Prostate gland (tissue), 2 donors: ENCODE measurements around the gene SIRT5. TPM values are rescaled to one million over a fixed set of nuclear protein-coding genes. Genes with fewer than 3 reads are reported as not detected.

Source experiments
- DNase-seq: peaks from one replicate; pipeline ENCODE4 v3.0.0-alpha.2; 2019; ENCODE audit warnings: low spot score
- H3K27ac ChIP-seq, 2 donors: fragments of 200-600 bp; sonication (generic); 2 replicates each; pipeline ENCODE4 v1.5.1; 2017 to 2019
- H3K27me3 ChIP-seq: fragments of 200-600 bp; sonication (generic); replicated peaks from 2 replicates; pipeline ENCODE4 v1.5.1; 2019; ENCODE audit not compliant: insufficient read depth
- H3K36me3 ChIP-seq, 2 donors: fragments of 200-600 bp; sonication (generic); 1 replicate in 1 of 2; 2 replicates in 1 of 2; pipeline versions ENCODE4 v1.5.1 to v1.8.1; 2017 to 2019
- H3K4me1 ChIP-seq: fragments of 200-600 bp; sonication (generic); replicated peaks from 2 replicates; pipeline ENCODE4 v1.5.1; 2019
- H3K4me3 ChIP-seq, 2 donors: fragments of 200-600 bp; sonication (generic); 2 replicates each; pipeline ENCODE4 v1.5.1; 2017 to 2019
- H3K9me3 ChIP-seq: fragments of 200-600 bp; sonication (generic); 2 replicates; pipeline ENCODE4 v1.5.1; 2017
- CTCF ChIP-seq, 4 experiments: fragments of 200-600 bp in 2 of 4; fragments of 450-650 bp in 2 of 4; sonication (generic) in 2 of 4; IDR thresholded peaks; 1 replicate in 3 of 4; 2 replicates in 1 of 4; pipeline ENCODE4 v1.5.1; 2016 to 2019; ENCODE audit warnings: antibody characterized with exemption in 4 of 4, mild to moderate bottlenecking in 2 of 4, moderate library complexity in 2 of 4
- POLR2A ChIP-seq: fragments of 450-650 bp; IDR thresholded peaks from one replicate; pipeline ENCODE4 v1.6.1; 2016; ENCODE audit warnings: antibody characterized with exemption, mild to moderate bottlenecking
- POLR2AphosphoS5 ChIP-seq: sonication (generic); formaldehyde crosslinking; IDR thresholded peaks from one replicate; pipeline ENCODE4 v1.6.1; 2017; ENCODE audit warnings: antibody characterized with exemption
- WGBS: methylation state at CpG from one replicate; pipeline ENCODE4 v1.1.5; 2018; 5-methylcytosine and 5-hydroxymethylcytosine counted together
- intact Hi-C: fragments of 100-400 bp; cut with DNase I; formaldehyde crosslinking; loops from one replicate; pipeline ENCODE4 v1.14.2; 2022
- total RNA-seq, 2 donors: library from RNA; depleted of rRNA; stranded (reverse); fragments of >200 nt; gene quantifications; one replicate each; pipeline ENCODE4 v1.1.0, GENCODE V29; 2016

SIRT5 gene
- total RNA-seq, 2 donors from 2014 or later: 9.1 to 11.5 TPM

GRCh38 chr6:13539572-13539971 lies 34.8 kb upstream of the SIRT5 start:
- TF ChIP-seq POLR2A (no peak), POLR2AphosphoS5 (no peak), CTCF (IDR thresholded peaks at IDR 0.05) (no peak)
- intact Hi-C loops: loop anchor here (2.0 to 10.0 kb wide), 2 partner anchors 55 to 203 kb away; partner anchors contain the start of gene GFOD1
- no peaks in the 10 kb centered on the region for H3K9me3 ChIP-seq
- no peaks in the 10 kb centered on the region for H3K27me3 ChIP-seq
- no peak overlapping the region for H3K4me3 ChIP-seq
- H3K36me3 ChIP-seq: no peaks in the 10 kb centered on the region
- H3K27ac ChIP-seq: no peak overlapping the region
- DNase-seq: no peak
- WGBS: 94% methylated on average over 1 of the region's 1 CpG
- no peaks in the 10 kb centered on the region for H3K4me1 ChIP-seq

GRCh38 chr6:13541496-13541895 lies 32.9 kb upstream of the SIRT5 start:
- Histone ChIP-seq H3K9me3 (no peaks in the 10 kb centered on the region), H3K27ac (no peak overlapping the region), H3K4me1 (no peaks in the 10 kb centered on the region), H3K36me3 (no peaks in the 10 kb centered on the region), H3K27me3 (no peaks in the 10 kb centered on the region), H3K4me3 (no peak overlapping the region)
- no peak for TF ChIP-seq POLR2A
- TF ChIP-seq POLR2AphosphoS5: no peak
- no peak for TF ChIP-seq CTCF (IDR thresholded peaks at IDR 0.05)
- intact Hi-C loops: no loop called here
- 96% methylated on average over 35 of the region's 35 CpGs for WGBS
- DNase-seq: no peak

GRCh38 chr6:13544454-13545186 lies 29.8 kb upstream of the SIRT5 start:
- TF ChIP-seq CTCF (IDR thresholded peaks at IDR 0.05): no peak
- no peak overlapping the region for H3K4me3 ChIP-seq
- 79% methylated on average over 11 of the region's 11 CpGs for WGBS
- H3K9me3 ChIP-seq: no peaks in the 10 kb centered on the region
- no peaks in the 10 kb centered on the region for H3K27me3 ChIP-seq
- no peaks in the 10 kb centered on the region for H3K36me3 ChIP-seq
- H3K4me1 ChIP-seq: no peaks in the 10 kb centered on the region
- no peak overlapping the region for H3K27ac ChIP-seq
- intact Hi-C loops: no loop called here
- DNase-seq: no peak

GRCh38 chr6:13545885-13546284 lies 28.5 kb upstream of the SIRT5 start:
- H3K36me3 ChIP-seq: no peaks in the 10 kb centered on the region
- intact Hi-C loops: no loop called here
- H3K27ac ChIP-seq: no peak overlapping the region
- no peaks in the 10 kb centered on the region for H3K4me1 ChIP-seq
- DNase-seq: no peak
- TF ChIP-seq POLR2A (no peak), POLR2AphosphoS5 (no peak)
- H3K4me3 ChIP-seq: no peak overlapping the region
- no peaks in the 10 kb centered on the region for H3K9me3 ChIP-seq
- H3K27me3 ChIP-seq: no peaks in the 10 kb centered on the region

- TF ChIP-seq POLR2AphosphoS5 (no peak), CTCF (IDR thresholded peaks at IDR 0.05) (no peak), POLR2A (no peak)
- intact Hi-C loops: no loop called here
- WGBS: 77% methylated on average over 4 of the region's 4 CpGs
- no peaks in the 10 kb centered on the region for H3K27me3 ChIP-seq
- no peaks in the 10 kb centered on the region for H3K9me3 ChIP-seq
- no peaks in the 10 kb centered on the region for H3K4me1 ChIP-seq
- H3K4me3 ChIP-seq: no peak overlapping the region
- no peak for DNase-seq
- H3K36me3 ChIP-seq: no peaks in the 10 kb centered on the region
- H3K27ac ChIP-seq: no peak overlapping the region
These were observed 25.7 kb upstream of the SIRT5 start for GRCh38 chr6:13548500-13549210.
